Occipital lobe (tissue), 2 donors: ENCODE results near the gene PPP2R5B. TPM values are rescaled to one million over a fixed set of nuclear protein-coding genes. Genes with fewer than 3 reads are reported as not detected.

ENCODE experiments used
- DNase-seq: peaks from one replicate; lab custom pipeline; 2025; lab: John Stamatoyannopoulos, UW
- total RNA-seq: library from RNA; depleted of rRNA; stranded (reverse); fragments of >200 nt; gene quantifications from one replicate; pipeline ENCODE4 v1.2.3, GENCODE V29; 2014

PPP2R5B gene
- total RNA-seq, 1 donor from 2014 or later: 22.8 TPM

DNA sequence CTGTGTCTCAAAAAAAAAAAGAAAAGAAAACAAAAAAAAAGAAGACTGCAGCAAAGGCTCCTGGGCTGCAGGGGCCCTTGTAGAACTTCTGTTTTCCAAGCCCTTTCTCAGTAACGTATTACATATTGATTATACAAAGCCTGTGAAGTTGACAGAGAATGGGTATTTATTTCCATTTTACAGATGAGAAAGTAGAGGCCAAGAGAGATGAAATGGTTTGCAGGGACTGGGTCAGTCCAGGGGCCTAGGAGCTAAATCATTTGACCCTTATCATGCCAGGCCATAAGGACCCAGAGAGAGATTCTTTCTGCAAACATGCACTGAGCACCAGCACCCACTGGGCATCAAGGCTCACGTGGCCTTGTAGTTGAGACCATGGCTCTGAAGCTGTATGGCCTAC is 4.5 kb downstream of the PPP2R5B start:
- DNase-seq: no peak

DNA sequence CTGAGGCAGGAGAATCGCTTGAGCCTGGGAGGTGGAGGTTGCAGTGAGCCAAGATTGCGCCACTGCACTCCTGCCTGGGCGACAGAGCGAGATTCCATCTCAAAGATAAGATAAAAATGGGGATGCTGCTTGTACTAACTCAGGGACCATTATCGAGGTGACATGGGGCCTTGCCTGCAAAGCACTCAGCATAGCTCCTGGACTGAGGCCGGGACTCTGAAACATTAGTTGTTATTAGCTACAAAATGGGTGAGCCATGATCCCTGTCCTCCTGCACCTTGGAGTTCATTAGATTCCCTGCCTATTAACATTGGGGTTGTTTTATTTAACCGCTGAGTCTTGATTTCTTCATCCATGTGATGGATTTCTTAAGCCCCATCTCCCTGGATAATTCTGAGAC is 5.1 kb downstream of the PPP2R5B start:
- DNase-seq: no peak

DNA sequence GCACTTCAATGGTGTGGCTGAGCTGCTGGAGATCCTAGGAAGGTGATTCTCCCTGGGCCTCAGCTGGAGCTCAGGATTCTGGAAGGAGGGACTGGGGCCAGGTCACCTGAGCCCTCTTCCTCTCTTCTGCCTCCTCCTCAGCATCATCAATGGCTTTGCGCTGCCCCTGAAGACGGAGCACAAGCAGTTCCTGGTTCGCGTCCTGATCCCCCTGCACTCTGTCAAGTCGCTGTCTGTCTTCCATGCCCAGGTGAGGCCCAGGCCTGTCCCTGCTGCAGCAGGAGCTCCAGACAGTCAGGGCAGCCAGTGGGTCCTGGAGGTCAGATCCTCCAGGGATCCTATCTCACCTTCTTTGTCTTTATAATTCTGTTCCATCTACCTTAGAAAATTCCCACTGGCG is 5.9 kb downstream of the PPP2R5B start:
- no peak for DNase-seq

DNA sequence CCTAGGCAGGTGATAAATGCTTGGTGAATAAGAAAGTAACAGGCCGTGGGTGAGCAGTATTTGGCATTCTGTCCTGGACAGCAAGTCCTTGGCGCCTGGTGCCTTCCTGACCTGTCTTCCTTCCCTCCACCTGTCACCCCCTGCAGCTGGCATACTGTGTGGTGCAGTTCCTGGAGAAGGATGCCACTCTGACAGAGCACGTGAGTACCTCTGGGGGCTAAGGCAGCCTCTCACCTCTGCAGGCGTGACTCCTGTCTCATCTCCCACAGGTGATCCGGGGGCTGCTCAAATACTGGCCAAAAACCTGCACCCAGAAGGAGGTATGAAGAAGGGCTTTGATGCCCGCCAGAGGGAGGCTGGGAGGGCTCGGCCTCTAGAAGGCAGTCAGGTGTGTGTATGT is 6.8 kb downstream of the PPP2R5B start:
- DNase-seq: no peak

DNA sequence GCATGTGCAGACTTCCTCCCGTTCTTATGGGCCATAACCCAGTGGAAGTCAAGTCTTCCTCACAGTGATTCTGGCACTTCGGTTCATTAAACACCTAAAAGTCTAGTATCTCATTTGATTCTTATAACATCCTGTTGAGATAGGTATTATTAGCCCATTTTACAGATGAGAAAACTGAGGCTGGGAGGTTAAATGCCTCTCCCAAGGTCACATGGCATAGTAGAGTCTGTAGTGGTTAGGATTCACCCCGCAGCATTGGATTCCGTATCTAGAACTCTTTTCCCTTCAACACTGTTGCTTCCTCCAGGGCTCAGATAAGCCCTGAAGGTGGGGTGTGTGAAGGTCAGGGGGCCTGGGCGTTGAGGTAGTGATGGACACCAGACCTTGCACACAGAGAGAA is 7.8 kb downstream of the PPP2R5B start:
- no peak for DNase-seq

DNA sequence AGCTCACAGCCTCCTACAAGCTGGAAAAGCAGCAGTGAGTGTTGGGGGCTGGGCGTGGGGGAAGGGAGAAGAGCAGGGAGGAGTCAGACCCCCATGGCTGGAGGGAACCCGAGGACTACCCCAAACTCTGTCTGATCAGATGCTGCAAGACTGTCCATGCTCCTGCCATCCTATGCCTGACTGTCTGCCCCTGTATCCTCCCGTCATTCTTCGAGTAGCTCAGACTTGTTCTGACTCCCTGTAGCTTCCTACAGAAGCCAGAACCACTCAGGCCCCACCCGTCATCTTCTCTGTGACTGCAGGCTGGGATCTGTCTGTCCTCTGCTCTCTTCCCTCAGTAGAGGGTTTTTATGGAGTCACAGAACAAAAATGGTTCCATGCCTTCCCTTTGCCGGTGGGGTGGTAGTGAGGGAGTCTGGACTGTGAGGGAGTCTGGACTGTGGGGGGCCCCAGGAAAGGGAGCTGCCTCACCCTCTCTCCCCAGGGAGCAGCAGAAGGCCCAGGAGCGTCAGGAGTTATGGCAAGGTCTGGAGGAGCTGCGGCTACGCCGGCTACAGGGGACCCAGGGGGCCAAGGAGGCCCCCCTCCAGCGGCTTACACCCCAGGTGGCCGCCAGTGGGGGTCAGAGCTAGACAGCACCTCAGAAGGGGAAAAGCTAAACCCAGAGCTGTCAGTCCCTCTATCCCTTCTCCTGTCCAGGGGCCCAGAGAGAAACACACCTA is 8.9 kb downstream of the PPP2R5B start:
- DNase-seq: no peak

DNA sequence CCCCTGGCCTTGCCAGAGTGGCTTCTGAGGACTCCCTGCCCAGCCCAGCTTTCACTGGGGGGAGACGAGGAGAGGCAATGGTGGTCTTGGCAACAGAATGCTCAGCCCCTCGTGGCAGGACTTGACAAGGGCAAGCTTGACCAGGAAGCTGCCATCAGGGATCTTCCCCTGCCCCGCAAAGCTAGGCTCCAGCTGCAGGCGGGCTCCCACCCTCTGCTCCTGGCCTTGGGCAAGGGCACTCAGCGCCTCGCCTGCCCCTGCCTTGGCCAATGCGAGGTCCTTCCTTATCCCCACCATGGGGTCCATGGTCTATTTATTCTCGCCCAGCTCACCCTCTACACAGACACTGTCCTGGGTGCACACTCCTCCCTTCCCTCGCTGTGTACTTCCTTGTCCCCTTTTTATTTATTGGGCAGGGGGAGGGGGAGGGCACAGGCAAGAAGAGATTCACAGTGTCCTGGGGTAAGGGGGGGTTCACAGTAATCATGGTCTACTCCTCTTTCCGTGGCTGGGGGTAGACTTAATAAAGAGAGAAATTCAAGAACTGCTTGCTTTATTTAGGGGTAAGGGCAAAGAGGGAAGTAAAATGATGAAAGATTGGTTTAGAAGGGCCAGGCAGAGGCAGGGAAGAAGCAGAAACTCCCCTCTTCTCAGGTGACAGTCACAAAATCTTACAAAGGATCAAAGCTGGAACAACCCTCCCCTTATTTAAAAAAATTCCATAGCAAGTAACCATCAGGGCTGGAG is 9.6 kb downstream of the PPP2R5B start:
- DNase-seq: no peak

DNA sequence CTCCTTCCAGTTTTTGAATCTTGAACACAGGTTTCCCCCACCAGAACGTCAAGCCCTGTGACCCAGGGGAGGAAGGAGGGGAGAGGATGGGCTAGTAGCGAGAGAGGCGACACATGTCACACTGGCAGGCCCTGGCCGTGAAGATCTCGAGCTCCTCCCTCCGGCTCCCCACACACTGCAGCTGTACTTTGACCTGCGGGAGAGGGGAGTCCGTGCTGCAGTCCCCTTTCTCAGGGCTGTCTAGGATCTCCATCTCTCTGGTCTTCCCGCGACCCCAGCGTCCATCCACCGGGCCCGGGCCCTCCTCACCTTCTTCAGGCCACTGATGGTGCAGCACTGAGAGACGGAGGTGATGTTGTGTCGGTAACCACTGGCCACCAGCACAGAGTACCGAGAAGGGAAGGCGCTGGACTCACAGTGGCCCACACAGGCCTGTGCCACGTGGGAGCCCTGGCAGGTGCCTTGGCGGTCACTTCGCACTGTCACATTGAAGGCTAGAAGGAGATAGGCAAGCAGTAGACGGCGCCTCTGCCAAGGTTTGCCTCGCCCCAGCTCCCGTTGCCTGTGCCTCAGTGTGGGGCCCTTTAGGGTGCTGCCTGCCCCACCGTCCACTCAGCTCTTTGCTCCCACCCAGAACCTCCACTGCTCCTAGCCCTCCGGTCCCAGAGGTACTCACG is 10.3 kb downstream of the PPP2R5B start:
- no peak for DNase-seq

DNA sequence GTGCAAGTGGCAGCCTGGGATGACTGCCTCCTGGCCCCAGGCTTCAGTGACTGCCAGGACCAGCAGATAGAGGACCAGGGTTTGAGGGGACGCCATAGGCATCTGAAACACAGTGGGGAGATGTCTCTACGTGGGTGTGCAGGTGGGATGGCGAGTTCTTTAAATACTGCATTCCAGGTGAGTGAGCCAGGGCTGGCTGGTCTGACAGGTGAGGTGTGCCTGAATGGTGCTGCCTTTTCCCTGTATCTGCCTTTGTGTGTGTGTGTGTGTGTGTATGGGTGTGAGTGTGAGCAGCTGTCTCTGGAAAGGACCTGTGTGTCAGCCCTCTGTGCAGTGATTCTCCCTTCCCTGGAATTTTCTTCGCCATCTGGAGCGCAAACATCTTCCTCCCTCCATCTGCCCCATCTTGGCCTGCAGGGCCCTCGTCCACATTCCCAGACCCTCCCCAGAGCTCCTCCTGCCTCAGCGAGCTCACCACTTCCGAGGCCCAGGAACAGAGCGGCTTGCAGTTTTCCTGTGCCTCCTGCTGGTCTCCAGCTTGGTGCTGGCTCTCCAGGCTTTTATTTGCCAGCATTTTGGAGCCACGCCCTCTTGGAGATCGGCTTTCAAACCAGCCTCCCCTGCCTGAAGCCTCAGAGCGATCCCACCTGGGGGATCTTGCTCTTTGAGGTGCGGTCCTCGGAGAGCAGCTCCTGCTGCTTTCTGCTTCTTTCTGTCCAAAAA is 11.0 kb downstream of the PPP2R5B start, which contains the start of gene GPHA2:
Gene GPHA2 (minus strand): TSS at position 535 of the 723 bp plus-strand sequence. CDS start 433 bp downstream, at position 102.
- DNase-seq: no peak

DNA sequence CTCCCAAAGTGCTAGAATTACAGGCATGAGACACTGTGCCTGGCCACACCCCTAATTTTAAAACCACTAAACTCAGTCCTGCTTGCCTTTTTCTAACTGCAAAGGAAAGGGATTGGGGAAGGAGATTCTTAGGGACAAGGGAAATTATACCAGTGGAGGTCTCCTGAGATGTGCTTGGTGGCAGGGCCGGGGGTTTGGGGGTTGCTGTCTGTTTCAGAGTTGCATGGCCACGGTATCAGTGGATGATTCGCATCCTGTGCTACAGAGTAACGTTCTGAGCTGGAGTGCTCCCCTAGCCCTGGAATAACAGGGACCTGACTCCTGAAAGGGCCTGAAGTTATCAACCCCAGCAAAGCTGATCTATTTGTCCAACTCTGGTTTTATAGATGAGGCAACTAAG is 12.1 kb downstream of the PPP2R5B start:
- no peak for DNase-seq

DNA sequence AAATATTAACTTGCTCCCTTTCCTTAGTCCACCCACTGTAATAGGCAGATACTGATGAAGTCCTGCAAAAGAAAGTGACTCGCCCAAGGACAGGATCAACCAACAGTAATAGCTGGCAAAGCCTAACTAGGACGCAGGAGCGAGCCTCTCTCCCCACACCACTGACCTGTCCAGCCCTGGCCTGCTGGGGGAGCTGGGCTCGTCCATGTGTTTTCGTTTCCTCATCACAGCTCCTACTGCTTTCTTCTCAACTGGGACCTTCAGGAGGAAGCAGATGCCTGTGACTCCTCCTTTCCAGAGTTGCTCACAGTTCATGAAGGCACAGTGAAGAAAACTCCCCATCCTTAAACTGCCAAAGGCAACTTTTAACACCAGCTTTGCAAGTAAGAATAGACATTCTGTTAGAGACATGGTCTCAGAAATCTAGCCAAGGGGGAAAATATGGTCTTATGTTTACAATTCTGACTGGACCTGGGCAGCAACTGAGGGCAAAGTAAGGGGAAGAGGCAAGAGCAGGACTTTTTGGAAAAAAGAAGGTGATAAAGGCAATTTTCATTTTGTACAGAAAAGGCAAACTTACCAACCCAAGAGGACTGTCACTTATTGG is 22.8 kb downstream of the PPP2R5B start:
- no peak for DNase-seq

DNA sequence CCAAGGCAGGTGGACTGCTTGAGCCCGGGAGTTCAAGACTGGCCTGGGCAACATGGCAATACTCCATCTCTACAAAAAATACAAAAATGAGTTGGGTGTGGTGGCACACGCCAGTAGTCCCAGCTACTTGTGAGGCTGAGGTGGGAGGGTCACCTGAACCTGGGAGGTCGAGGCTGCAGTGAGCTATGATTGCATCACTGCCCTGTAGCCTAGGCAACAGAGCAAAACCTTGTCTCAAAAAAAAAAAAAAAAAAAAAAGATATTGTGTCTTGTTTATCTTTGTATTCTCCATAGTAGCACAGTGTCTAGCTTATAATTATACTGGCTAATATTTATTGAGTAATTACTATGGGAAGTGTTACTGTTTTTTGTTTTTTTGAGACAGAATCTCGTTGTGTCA is 27.0 kb downstream of the PPP2R5B start:
- DNase-seq: no peak

DNA sequence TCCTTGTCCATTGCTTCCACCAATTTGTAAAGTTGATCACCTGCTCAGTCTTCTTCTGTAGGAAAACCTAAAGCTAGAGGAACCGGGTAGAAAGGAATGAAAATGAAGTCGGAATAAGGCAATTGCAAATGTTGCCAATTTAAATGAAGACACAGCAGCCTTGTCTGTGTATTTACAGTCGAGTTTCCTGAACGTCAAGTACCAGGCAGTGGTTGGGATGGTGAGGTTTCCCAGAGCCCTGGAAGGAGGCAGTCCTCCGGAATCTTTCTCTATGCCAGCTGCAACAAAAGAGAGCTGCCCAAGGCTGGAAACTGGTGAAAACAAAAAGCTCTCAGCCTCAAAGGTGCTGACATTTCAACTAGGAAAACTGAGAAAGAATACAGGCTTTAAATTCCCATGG is 29.7 kb downstream of the PPP2R5B start:
- no peak for DNase-seq

DNA sequence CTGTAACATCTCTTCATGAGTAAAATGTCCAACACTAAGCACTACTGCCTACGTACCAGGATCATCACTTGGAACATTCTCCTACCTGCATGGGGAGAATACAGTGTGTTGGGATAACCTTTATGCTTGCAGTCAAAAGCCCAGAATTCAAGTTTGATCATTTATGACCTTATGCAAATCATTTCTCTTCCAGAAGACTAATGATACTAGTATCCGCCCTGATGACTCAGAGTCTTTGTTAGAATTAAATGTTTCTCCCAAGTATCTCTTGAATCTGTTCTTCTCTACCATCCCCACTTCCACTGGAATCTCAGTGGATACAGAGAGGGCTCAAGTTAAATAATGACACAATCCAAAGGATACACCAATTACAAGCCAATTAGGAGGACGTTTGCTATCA is 35.0 kb downstream of the PPP2R5B start:
- no peak for DNase-seq

DNA sequence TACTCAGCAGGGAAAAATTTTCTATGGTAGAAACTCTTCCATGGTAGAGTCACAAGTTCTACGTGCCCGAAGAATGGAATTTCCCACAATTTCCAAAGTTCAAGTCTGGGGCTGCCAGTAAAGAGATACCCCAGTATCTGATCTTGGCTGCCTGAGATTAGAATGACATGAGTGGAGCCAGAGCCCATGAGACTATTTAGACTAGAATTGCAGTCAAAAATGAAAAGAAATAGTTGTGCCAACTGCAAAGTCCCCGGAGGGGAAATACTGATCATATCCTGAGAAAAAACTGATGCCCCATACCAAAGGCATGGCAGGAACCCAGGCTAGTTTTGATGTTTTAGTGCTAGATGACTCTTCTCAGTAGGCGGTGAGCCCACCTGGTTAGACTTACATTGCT is 36.2 kb downstream of the PPP2R5B start:
- no peak for DNase-seq

DNA sequence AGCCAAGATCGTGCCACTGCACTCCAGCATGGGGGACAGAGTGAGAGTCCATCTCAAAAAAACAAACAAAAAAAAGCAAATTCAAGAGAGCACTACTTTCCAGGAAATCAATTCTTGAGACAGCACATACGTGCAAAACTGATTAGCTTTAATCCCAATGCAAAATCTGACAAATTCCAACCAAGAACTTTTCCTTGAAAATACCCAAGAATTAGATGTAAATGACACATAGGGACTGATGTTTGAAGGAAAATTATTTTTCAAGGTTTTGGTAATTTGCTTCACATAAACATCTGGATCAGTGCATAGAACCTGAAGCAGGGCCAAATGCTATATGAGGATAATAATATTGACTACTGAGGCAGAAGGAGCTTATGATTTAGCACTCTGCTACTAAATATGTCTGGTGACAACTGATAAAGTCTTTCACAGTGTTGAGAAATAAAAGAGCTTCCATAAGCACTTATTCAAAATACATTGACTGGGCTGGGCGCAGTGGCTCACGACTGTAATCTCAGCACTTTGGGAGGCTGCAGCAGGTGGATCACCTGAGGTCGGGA is 38.7 kb downstream of the PPP2R5B start:
- DNase-seq: no peak

DNA sequence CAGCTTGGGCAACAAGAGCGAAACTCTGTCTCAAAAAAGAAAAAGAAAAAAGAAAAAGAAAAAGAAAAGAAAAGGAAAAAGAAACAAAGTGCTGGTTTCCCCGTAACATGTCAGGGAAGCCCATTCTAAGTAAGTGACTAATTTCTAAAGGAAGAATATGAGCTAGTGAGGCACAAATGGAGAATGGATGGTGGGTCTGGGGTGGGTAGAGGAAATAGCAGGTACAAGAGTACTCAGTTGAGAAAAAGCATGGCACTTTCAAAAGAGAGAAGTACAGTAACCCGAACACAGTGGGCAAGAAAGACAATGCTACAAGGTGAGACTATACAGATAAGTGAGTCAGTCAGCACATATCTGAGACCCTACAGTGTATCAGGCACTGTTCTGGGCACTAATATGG is 42.9 kb downstream of the PPP2R5B start:
- DNase-seq: no peak

DNA sequence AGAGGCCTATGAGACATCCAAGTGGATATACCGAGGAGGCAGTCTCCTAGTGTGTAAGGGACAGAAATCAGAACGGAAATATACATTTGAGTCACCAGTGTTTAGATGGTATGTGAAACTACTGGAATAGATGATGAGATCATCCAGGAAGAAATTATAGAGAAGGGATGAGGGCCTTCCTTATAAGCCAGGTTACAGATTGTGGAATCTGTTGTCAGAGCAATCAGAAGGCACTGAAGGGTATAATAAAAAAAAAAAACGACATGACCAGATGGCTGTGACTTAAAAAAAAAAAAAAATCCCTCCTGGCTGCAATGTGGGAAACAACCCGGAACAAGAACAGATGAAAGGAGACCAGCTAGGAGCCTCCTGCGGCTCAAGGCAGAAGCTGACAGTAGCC is 44.7 kb downstream of the PPP2R5B start:
- no peak for DNase-seq

DNA sequence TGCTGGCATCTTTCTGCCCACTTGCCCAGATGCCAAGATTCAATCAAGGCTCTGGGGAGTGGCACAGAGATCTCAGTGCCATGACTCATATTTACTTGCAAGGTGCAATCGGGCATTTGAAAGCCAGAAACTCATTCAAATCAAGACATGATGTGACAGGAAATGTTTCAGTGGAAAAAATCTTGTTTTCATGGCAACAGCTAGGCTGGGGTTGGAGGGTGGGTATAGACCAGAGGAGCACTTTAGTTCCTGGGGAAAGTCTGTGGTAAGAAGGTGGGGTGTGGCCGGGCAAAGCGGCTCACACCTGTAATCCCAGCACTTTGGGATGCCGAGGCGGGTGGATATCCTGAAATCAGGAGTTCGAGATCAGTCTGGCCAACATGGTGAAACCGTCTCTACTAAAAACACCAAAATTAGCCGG is 46.3 kb downstream of the PPP2R5B start:
- DNase-seq: no peak

DNA sequence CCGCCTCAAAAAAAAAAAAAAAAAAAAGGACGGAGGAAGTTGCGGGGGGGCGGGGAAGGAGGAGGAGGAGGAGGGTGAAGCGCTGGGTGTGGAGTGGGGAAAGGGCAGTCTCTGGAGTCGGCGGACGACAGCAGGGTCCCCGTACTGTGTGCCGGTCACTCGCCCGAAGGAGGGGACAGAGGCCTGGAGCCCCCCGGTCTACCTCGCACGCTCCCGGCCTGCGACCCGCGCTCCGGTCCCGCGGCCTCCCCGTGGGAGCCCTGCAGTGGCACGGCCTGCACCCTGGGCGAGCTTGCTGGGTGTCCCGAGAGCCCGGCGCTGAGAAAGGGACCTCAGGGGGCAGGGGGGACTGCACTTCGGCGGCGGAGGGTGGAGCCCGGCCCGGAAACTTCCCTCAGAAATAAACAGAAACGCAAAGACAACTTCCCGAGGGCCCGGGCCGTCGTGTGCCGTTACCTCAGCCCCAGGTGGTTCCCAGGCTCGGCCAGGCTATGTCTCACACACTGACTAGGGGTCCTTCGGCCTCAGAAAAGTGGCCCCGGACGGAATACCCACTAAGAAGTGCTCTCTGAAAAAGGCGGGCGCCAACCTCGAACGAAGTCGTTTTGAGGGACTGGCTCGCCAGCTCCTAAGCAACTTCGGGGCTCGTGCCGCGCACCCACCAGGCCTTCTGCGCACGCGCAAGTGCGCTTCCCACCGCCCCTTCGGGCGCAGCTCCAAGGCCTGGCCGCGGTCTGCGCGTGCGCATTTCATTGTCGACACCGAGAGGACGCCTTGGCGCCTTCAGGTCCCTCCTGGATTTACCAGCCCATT is 47.1 kb downstream of the PPP2R5B start, which contains the start of gene MAJIN:
Gene MAJIN (minus strand): TSS at position 688 of the 813 bp plus-strand sequence. CDS start 12,703 bp downstream, outside the sequence.
- peak; percentile 27 for DNase-seq
